Body of pancreas (tissue), 4 donors: ENCODE data around the gene WARS2.

Experiments used
- CTCF ChIP-seq, 7 experiments: fragments of 450-650 bp in 4 of 7; fragments of 200-600 bp in 3 of 7; sonication (generic) in 3 of 7; IDR thresholded peaks; one replicate each; pipeline ENCODE4 v1.5.1; 2016 to 2019; ENCODE audit warnings: antibody characterized with exemption in 7 of 7
- POLR2A ChIP-seq, 3 donors: fragments of 450-650 bp; IDR thresholded peaks; one replicate each; pipeline ENCODE4 v1.6.1; 2016; ENCODE audit warnings: antibody characterized with exemption in 3 of 3, mild to moderate bottlenecking in 2 of 3

GRCh38 chr1:118989006-118989815, 151.2 kb downstream of the WARS2 start:
- TF ChIP-seq CTCF (IDR thresholded peaks at IDR 0.05) (no peak), POLR2A (IDR thresholded peaks at IDR 0.05) (no peak)
